Measurements from ENCODE around the gene SLC5A9.
"Not testable (repeated sequence)": the region's sequence is repeated elsewhere in the genome, so short reads cannot be mapped to it uniquely, and the experiment has no call there.

SLC5A9 gene

DNA sequence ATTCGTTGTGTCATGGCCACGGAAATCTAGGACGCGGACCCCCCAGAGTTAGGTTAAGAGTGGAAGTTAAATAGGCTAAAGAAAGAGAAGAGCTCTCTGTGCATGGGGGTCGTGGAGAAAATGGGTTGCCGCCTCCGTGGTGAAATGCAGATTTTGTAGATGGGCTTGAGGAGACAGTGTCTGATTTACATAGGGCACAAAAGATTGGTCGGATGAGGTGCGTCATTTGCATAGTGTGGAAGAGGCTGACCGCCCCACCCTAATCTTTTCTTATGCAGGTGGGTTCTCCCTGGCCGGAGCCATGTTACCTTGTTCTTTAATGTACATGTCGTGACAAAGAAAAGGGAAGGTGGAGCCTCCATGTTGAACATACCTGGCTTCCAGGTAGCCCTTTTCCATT is 14.3 kb upstream of the SLC5A9 start:
- H3K4me3 ChIP-seq (replicated peaks; ENCODE audit: low read depth, low read length), result no peak overlapping the region
- DNase-seq (ENCODE audit: extremely low read depth, low read depth), result no peak
- TF ChIP-seq, protein P1, sequence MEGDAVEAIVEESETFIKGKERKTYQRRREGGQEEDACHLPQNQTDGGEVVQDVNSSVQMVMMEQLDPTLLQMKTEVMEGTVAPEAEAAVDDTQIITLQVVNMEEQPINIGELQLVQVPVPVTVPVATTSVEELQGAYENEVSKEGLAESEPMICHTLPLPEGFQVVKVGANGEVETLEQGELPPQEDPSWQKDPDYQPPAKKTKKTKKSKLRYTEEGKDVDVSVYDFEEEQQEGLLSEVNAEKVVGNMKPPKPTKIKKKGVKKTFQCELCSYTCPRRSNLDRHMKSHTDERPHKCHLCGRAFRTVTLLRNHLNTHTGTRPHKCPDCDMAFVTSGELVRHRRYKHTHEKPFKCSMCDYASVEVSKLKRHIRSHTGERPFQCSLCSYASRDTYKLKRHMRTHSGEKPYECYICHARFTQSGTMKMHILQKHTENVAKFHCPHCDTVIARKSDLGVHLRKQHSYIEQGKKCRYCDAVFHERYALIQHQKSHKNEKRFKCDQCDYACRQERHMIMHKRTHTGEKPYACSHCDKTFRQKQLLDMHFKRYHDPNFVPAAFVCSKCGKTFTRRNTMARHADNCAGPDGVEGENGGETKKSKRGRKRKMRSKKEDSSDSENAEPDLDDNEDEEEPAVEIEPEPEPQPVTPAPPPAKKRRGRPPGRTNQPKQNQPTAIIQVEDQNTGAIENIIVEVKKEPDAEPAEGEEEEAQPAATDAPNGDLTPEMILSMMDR (IDR thresholded peaks at IDR 0.05; ENCODE audit: low read depth, low read length, missing control alignments), result no peak

DNA sequence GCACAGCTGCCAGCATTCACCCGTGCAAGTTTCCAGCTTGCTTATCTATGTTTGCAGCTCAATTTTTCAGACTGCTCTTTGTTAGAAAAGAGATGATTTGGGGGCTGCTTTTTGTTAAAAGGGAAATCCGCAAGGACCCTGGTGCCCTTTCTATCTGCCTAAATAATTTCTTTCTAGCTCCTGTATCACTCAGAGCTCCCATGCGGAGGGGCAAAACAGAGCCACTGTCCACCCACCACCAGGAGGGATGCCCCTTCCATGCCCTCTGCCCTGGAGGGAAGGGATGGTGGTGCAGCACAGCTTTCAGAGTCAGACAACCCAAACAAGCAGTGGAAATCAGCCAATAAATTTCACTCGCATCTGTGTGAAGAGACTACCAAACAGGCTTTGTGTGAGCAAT is 13.9 kb upstream of the SLC5A9 start:
- DNase-seq (ENCODE audit: extremely low read depth, low read depth), result no peak
- TF ChIP-seq, protein P1 (IDR thresholded peaks at IDR 0.05; ENCODE audit: low read depth, low read length, missing control alignments), result no peak
- H3K4me3 ChIP-seq (replicated peaks; ENCODE audit: low read depth, low read length), result no peak overlapping the region

DNA sequence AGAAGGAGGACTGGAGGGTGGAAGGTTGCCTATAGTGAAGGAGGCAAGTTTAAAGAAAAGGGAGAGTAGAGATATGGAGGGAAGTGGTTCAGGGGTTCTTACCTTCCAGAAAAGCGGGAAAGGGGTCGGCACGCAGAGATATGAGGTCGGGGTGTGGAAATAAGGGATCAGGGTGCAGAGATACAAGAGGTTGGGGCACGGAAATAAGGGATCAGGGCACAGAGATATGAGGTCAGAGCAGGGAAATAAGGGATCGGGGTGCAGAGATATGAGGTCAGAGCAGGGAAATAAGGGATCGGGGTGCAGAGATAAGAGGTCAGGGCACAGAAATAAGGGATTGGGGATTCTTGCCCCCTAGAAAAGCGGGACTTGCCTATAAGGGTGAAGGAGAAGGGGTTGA is 9.1 kb upstream of the SLC5A9 start:
- not testable (repeated sequence) for DNase-seq (ENCODE audit: extremely low read depth, low read depth); H3K4me3 ChIP-seq (replicated peaks; ENCODE audit: low read depth, low read length)

DNA sequence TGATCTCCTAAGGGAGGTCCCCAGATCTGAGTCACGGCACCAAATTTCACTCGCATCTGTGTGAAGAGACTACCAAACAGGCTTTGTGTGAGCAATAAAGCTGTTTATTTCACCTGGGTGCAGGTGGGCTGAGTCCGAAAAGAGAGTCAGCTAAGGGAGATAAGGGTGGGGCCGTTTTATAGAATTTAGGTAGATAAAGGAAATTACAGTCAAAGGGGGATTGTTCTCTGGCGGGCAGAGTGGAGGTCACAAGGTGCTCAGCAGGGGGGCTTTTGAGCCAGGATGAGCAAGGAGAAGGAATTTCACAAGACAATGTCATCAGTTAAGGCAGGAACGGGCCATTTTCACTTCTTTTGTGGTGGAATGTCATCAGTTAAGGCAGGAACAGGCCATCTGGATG is 8.2 kb upstream of the SLC5A9 start:
- not testable (repeated sequence) for DNase-seq (ENCODE audit: extremely low read depth, low read depth); H3K4me3 ChIP-seq (replicated peaks; ENCODE audit: low read depth, low read length)

DNA sequence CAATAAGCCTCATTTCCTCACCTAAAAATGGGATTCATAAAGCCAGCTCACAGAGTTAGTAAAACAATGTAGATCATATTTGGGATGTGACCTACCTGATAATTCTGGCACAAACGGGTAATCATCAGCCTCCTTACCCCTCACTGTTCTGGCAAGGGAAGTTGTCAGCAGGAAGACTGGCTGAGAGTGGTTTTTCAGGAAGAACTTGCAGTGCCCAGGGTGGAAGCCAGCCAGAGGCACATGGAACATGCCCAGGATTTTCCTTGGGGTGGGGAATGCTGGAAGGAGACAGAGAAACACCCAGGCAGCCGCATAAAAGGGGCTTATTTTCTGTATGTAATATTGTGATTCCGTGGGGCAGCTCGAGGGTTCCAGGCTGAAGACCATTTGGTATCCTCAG is 7.7 kb upstream of the SLC5A9 start:
- H3K4me3 ChIP-seq (replicated peaks; ENCODE audit: low read depth, low read length), result no peak overlapping the region
- TF ChIP-seq, protein P1 (IDR thresholded peaks at IDR 0.05; ENCODE audit: low read depth, low read length, missing control alignments), result no peak
- DNase-seq (ENCODE audit: extremely low read depth, low read depth), result no peak

DNA sequence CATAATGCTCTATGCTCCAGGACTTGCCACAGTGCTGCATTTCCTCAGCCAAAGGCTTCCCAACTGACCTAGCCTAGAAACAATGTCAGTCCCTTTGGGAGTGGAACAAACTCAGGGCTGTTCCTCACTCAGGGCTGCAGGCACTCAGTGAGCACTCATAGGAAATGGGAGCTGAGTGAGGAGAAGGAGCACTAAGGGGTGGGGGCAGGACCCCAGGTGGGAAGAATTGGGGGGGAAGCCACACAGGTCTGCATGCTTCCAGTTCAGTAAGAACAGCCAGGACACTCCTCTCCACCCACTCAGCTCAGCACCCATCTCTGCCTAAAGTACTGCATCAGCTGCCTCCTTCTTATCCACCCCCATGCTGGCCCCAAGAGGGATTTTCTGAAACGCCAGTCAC is 7.3 kb upstream of the SLC5A9 start:
- TF ChIP-seq, protein P1 (IDR thresholded peaks at IDR 0.05; ENCODE audit: low read depth, low read length, missing control alignments), result no peak
- no peak overlapping the region for H3K4me3 ChIP-seq (replicated peaks; ENCODE audit: low read depth, low read length)
- no peak for DNase-seq (ENCODE audit: extremely low read depth, low read depth)

DNA sequence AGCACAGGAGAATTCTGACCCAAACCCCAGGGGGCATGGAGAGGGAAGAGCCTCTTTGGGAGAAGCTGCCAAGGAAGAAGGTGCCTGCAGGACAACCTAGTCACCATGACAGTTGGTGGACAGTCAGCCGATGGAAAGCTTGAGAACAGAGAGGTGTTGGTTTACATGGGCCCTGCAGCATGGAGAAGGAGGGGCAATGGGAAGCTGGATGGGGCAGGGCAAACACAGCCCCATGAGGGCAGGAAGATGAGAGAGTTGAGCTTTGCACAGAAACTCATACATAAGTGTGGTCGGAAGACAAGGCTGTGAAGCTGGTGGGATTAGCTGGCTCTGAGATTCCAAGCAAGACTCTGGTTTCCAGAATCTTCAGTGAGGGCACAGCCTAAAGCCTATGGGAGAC is 6.6 kb upstream of the SLC5A9 start:
- H3K4me3 ChIP-seq (replicated peaks; ENCODE audit: low read depth, low read length), result no peak overlapping the region
- TF ChIP-seq, protein P1 (IDR thresholded peaks at IDR 0.05; ENCODE audit: low read depth, low read length, missing control alignments), result no peak
- DNase-seq (ENCODE audit: extremely low read depth, low read depth), result no peak

DNA sequence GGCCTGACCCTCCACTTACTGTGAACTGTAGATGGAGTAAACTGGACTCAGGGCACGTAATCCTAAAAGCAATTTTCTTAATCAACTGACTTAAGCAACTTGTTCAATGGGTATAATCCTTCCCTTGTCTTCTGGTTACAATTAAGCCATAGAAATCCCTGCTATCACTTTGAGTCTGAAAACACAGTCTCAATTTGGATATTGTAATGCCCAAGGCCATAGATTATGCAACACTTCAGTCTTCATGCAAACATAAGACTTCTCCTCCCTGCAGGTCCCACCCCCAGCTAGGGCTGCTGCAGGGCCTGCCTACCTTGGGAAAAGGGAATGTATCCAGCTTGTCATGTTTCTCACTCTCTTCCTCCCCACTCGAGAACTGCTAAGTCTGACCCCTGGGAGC is 6.2 kb upstream of the SLC5A9 start:
- TF ChIP-seq, protein P1 (IDR thresholded peaks at IDR 0.05; ENCODE audit: low read depth, low read length, missing control alignments), result no peak
- H3K4me3 ChIP-seq (replicated peaks; ENCODE audit: low read depth, low read length), result no peak overlapping the region
- no peak for DNase-seq (ENCODE audit: extremely low read depth, low read depth)
